Measurements from ENCODE around the gene PHF8.

Gene PHF8

GRCh38 chrX:53997724-53998123 is 46.5 kb downstream of the PHF8 start:
- TF ChIP-seq CTCF (conservative IDR thresholded peaks at IDR 0.05; ENCODE audit: low read depth) = no peak
- POLR2A ChIA-PET (ENCODE audit: low non-redundant PET) = no interaction called here
- no peak for DNase-seq (ENCODE audit: low spot score)
- CTCF ChIA-PET = no interaction called here
- no peak overlapping the region for H3K27ac ChIP-seq

GRCh38 chrX:53992589-53992988 is 51.7 kb downstream of the PHF8 start:
- peak; percentile 7 for DNase-seq (ENCODE audit: low spot score)
- TF ChIP-seq CTCF (conservative IDR thresholded peaks at IDR 0.05; ENCODE audit: low read depth) = no peak
- ChIA-PET POLR2A (ENCODE audit: low non-redundant PET) (no interaction called here), CTCF (no interaction called here)
- H3K27ac ChIP-seq = no peak overlapping the region

DNA sequence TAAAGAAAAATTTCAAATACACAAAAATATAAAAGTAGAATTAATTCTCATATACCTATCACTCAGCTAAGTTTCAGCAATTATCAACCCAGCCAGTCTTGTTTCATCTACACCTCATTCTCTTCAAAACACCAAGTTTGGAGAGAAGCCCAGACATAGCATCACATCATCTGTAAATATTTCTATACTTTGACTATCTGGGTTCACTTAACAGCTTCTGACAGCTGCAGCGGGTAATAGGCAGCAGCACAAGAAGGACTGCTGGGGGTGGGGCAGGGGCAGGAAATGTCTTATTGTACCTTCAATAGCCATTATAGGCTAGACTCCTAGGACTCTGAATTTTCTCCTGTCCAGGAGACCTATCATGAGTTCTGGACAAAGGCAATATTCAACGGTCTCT is 54.1 kb downstream of the PHF8 start:
- POLR2A ChIA-PET (ENCODE audit: low non-redundant PET) = no interaction called here
- no peak for DNase-seq (ENCODE audit: low spot score)
- no peak overlapping the region for H3K27ac ChIP-seq
- TF ChIP-seq CTCF (conservative IDR thresholded peaks at IDR 0.05; ENCODE audit: low read depth) = no peak
- CTCF ChIA-PET = interaction anchor here (0.6 kb wide), 1 partner anchor 328 kb away, joined by 3 read pairs; no protein-coding TSS in a partner anchor

DNA sequence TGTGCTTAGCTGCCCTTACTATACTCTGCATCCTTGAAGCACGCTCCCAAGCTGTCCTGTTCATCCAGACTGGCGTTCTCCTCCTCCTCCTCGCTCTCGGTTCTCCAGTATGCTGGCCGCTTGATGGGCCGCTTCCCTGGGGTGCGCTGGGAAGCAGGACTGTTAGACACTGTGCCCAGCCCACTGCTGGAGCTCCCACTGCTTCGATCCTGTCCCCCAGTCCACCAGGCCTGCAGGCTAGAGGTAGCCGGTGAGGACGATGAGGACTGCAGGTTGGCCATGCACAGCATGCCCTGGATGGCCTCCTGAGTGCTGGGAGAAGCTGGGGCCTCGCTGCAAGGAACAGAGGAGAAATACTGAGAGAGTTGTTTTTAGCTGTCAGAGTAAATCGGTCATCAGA is 59.4 kb downstream of the PHF8 start:
- POLR2A ChIA-PET (ENCODE audit: low non-redundant PET) = no interaction called here
- H3K27ac ChIP-seq = no peak overlapping the region
- CTCF ChIA-PET = no interaction called here
- no peak for DNase-seq (ENCODE audit: low spot score)
- TF ChIP-seq CTCF (conservative IDR thresholded peaks at IDR 0.05; ENCODE audit: low read depth) = no peak

GRCh38 chrX:53974529-53974928 is 69.7 kb downstream of the PHF8 start:
- POLR2A ChIA-PET (ENCODE audit: low non-redundant PET) = no interaction called here
- no peak for DNase-seq (ENCODE audit: low spot score)
- CTCF ChIA-PET = no interaction called here
- H3K27ac ChIP-seq = no peak overlapping the region
- no peak for TF ChIP-seq CTCF (conservative IDR thresholded peaks at IDR 0.05; ENCODE audit: low read depth)

DNA sequence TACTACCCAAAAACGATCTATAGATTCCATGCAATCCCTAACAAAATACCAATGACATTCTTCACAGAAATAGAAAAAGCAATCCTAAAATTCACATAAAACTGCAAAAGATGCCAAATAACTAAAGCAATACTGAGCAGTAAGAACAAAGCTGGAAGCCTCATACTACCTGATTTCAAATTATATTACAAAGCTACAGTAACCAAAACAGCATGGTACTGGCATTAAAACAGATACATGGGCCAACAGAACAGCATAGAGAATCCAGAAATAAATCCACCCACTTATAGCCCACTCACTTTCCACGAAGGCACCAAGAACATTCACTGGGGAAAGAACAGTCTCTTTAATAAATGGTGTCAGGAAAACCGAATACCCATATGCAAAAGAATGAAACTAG is 74.7 kb downstream of the PHF8 start:
- CTCF ChIA-PET = interaction anchor here (0.6 kb wide), 1 partner anchor 44 kb away, joined by 3 read pairs; no protein-coding TSS in a partner anchor
- DNase-seq (ENCODE audit: low spot score) = no peak
- H3K27ac ChIP-seq = no peak overlapping the region
- no peak for TF ChIP-seq CTCF (conservative IDR thresholded peaks at IDR 0.05; ENCODE audit: low read depth)
- POLR2A ChIA-PET (ENCODE audit: low non-redundant PET) = no interaction called here
